Measurements from ENCODE around the gene GALNT6. TPM values are rescaled to one million over a fixed set of nuclear protein-coding genes. Genes with fewer than 3 reads are reported as not detected.

The GALNT6 gene
- total and polyA plus RNA-seq, 5 experiments from 2014 or later = 1.5 to 8.3 (median 4.4) TPM

- Mint-ChIP-seq H3K9me3 (no peaks in the 10 kb centered on the region), H3K4me3 (no peak overlapping the region), H3K36me3 (no peaks in the 10 kb centered on the region), H3K4me1 (peaks cover 8 to 15% (median 10%) of the 10 kb centered on the region in 4 donors), H3K27ac (peak overlapping the region in 1 of 10 donors; percentile 8), H3K27me3 (peaks cover 0 to 2% (median 0%) of the 10 kb centered on the region in 5 donors)
- POLR2A ChIA-PET = no interaction called here
- DNase-seq (no peak), ATAC-seq (no peak)
These were observed 28.4 kb upstream of the GALNT6 start for GRCh38 chr12:51419425-51420193.

- no peaks in the 10 kb centered on the region for H3K27me3 Mint-ChIP-seq
- no peaks in the 10 kb centered on the region for H3K36me3 Mint-ChIP-seq
- ATAC-seq (no peak), DNase-seq (no peak)
- POLR2A ChIA-PET = no interaction called here
- H3K4me3 Mint-ChIP-seq = no peak overlapping the region
- peaks cover 3 to 10% (median 6%) of the 10 kb centered on the region in 4 donors for H3K4me1 Mint-ChIP-seq
- H3K27ac Mint-ChIP-seq = peak overlapping the region in 1 of 10 donors; percentile 55
- H3K9me3 Mint-ChIP-seq = no peaks in the 10 kb centered on the region
These were observed 26.6 kb upstream of the GALNT6 start for GRCh38 chr12:51417826-51418225.

- no peak overlapping the region for H3K4me3 Mint-ChIP-seq
- H3K27me3 Mint-ChIP-seq = no peaks in the 10 kb centered on the region
- no peaks in the 10 kb centered on the region for H3K36me3 Mint-ChIP-seq
- no peaks in the 10 kb centered on the region for H3K9me3 Mint-ChIP-seq
- no peak overlapping the region for H3K27ac Mint-ChIP-seq
- DNase-seq (no peak), ATAC-seq (no peak)
- peaks cover 3 to 10% (median 7%) of the 10 kb centered on the region in 4 donors for H3K4me1 Mint-ChIP-seq
- POLR2A ChIA-PET = no interaction called here
These were observed 24.7 kb upstream of the GALNT6 start for GRCh38 chr12:51415931-51416330.

- Mint-ChIP-seq H3K9me3 (no peaks in the 10 kb centered on the region), H3K4me3 (no peak overlapping the region), H3K36me3 (no peaks in the 10 kb centered on the region), H3K27me3 (no peaks in the 10 kb centered on the region), H3K4me1 (peaks cover 0 to 6% (median 1%) of the 10 kb centered on the region in 4 donors), H3K27ac (no peak overlapping the region)
- POLR2A ChIA-PET = no interaction called here
- no peak for DNase-seq
- no peak for ATAC-seq
These were observed 22.6 kb upstream of the GALNT6 start for GRCh38 chr12:51413791-51414190.

GRCh38 chr12:51413149-51413548 is 21.9 kb upstream of the GALNT6 start:
- Mint-ChIP-seq H3K27me3 (no peaks in the 10 kb centered on the region), H3K4me1 (peaks cover 0 to 6% (median 1%) of the 10 kb centered on the region in 4 donors), H3K36me3 (no peaks in the 10 kb centered on the region), H3K9me3 (no peaks in the 10 kb centered on the region), H3K27ac (no peak overlapping the region), H3K4me3 (no peak overlapping the region)
- ATAC-seq (no peak), DNase-seq (no peak)
- POLR2A ChIA-PET = no interaction called here

- POLR2A ChIA-PET = interaction anchor here (1.2 kb wide), 1 partner anchor 9 kb away, joined by 4 read pairs; no protein-coding TSS in a partner anchor
- no peaks in the 10 kb centered on the region for H3K27me3 Mint-ChIP-seq
- DNase-seq (no peak), ATAC-seq (no peak)
- H3K4me1 Mint-ChIP-seq = peaks cover 0 to 18% (median 5%) of the 10 kb centered on the region in 4 donors
- H3K9me3 Mint-ChIP-seq = no peaks in the 10 kb centered on the region
- no peak overlapping the region for H3K4me3 Mint-ChIP-seq
- H3K36me3 Mint-ChIP-seq = no peaks in the 10 kb centered on the region
- H3K27ac Mint-ChIP-seq = no peak overlapping the region
These were observed 18.6 kb upstream of the GALNT6 start for GRCh38 chr12:51409846-51410245.

GRCh38 chr12:51407604-51408003 is 16.4 kb upstream of the GALNT6 start:
- DNase-seq (no peak), ATAC-seq (no peak)
- H3K36me3 Mint-ChIP-seq = no peaks in the 10 kb centered on the region
- no peak overlapping the region for H3K4me3 Mint-ChIP-seq
- H3K27me3 Mint-ChIP-seq = no peaks in the 10 kb centered on the region
- peak overlapping the region in 1 of 10 donors; percentile 82 for H3K27ac Mint-ChIP-seq
- H3K9me3 Mint-ChIP-seq = no peaks in the 10 kb centered on the region
- peaks cover 0 to 21% (median 7%) of the 10 kb centered on the region in 4 donors for H3K4me1 Mint-ChIP-seq
- POLR2A ChIA-PET = no interaction called here

GRCh38 chr12:51406859-51407258 is 15.7 kb upstream of the GALNT6 start:
- Mint-ChIP-seq H3K27me3 (no peaks in the 10 kb centered on the region), H3K4me3 (no peak overlapping the region), H3K27ac (no peak overlapping the region), H3K4me1 (peaks cover 0 to 21% (median 7%) of the 10 kb centered on the region in 4 donors), H3K36me3 (no peaks in the 10 kb centered on the region), H3K9me3 (no peaks in the 10 kb centered on the region)
- ATAC-seq (no peak), DNase-seq (no peak)
- POLR2A ChIA-PET = interaction anchor here (0.7 kb wide), 1 partner anchor 561 kb away, joined by 3 read pairs; no protein-coding TSS in a partner anchor

- no peak overlapping the region for H3K4me3 Mint-ChIP-seq
- no peak for DNase-seq
- H3K27ac Mint-ChIP-seq = peak overlapping the region in 1 of 10 donors; percentile 38
- no peaks in the 10 kb centered on the region for H3K36me3 Mint-ChIP-seq
- H3K9me3 Mint-ChIP-seq = no peaks in the 10 kb centered on the region
- POLR2A ChIA-PET = no interaction called here
- ATAC-seq = no peak
- H3K4me1 Mint-ChIP-seq = peaks cover 0 to 21% (median 7%) of the 10 kb centered on the region in 4 donors
- no peaks in the 10 kb centered on the region for H3K27me3 Mint-ChIP-seq
These were observed 15.1 kb upstream of the GALNT6 start for GRCh38 chr12:51406290-51406689.

GRCh38 chr12:51405801-51406207 is 14.6 kb upstream of the GALNT6 start:
- no peaks in the 10 kb centered on the region for H3K27me3 Mint-ChIP-seq
- no peak for ATAC-seq
- H3K27ac Mint-ChIP-seq = no peak overlapping the region
- no peaks in the 10 kb centered on the region for H3K36me3 Mint-ChIP-seq
- peaks cover 0 to 21% (median 7%) of the 10 kb centered on the region in 4 donors for H3K4me1 Mint-ChIP-seq
- H3K9me3 Mint-ChIP-seq = no peaks in the 10 kb centered on the region
- POLR2A ChIA-PET = no interaction called here
- DNase-seq = no peak
- no peak overlapping the region for H3K4me3 Mint-ChIP-seq

GRCh38 chr12:51404627-51405026 is 13.4 kb upstream of the GALNT6 start:
- ATAC-seq (no peak), DNase-seq (no peak)
- Mint-ChIP-seq H3K27me3 (no peaks in the 10 kb centered on the region), H3K9me3 (no peaks in the 10 kb centered on the region), H3K4me1 (peaks cover 0 to 21% (median 7%) of the 10 kb centered on the region in 4 donors), H3K27ac (no peak overlapping the region), H3K36me3 (no peaks in the 10 kb centered on the region), H3K4me3 (no peak overlapping the region)
- POLR2A ChIA-PET = no interaction called here

GRCh38 chr12:51403681-51404136 is 12.5 kb upstream of the GALNT6 start:
- H3K4me3 Mint-ChIP-seq = no peak overlapping the region
- DNase-seq (no peak), ATAC-seq (no peak)
- H3K9me3 Mint-ChIP-seq = no peaks in the 10 kb centered on the region
- no peaks in the 10 kb centered on the region for H3K36me3 Mint-ChIP-seq
- H3K27me3 Mint-ChIP-seq = no peaks in the 10 kb centered on the region
- H3K27ac Mint-ChIP-seq = peak overlapping the region in 2 of 10 donors; percentile 58 to 79
- POLR2A ChIA-PET = no interaction called here
- peaks cover 0 to 21% (median 8%) of the 10 kb centered on the region in 4 donors for H3K4me1 Mint-ChIP-seq

GRCh38 chr12:51403159-51403558 is 12.0 kb upstream of the GALNT6 start:
- POLR2A ChIA-PET = no interaction called here
- Mint-ChIP-seq H3K4me1 (peaks cover 0 to 21% (median 10%) of the 10 kb centered on the region in 4 donors), H3K9me3 (no peaks in the 10 kb centered on the region), H3K36me3 (no peaks in the 10 kb centered on the region), H3K27me3 (no peaks in the 10 kb centered on the region), H3K4me3 (no peak overlapping the region), H3K27ac (no peak overlapping the region)
- DNase-seq (no peak), ATAC-seq (no peak)

All from naive thymus-derived CD8-positive, alpha-beta T cell (primary cell).